Right kidney (tissue), 1 donor: ENCODE data around the gene TROAP.
A peak's percentile ranks its signal among the peaks of the same experiment; 100 is the strongest.
"Not testable (repeated sequence)": the region's sequence is repeated elsewhere in the genome, so short reads cannot be mapped to it uniquely, and the experiment has no call there.

Experiments
- DNase-seq: peaks from one replicate; pipeline ENCODE4 v3.0.0-alpha.2; 2016

The TROAP gene

DNA sequence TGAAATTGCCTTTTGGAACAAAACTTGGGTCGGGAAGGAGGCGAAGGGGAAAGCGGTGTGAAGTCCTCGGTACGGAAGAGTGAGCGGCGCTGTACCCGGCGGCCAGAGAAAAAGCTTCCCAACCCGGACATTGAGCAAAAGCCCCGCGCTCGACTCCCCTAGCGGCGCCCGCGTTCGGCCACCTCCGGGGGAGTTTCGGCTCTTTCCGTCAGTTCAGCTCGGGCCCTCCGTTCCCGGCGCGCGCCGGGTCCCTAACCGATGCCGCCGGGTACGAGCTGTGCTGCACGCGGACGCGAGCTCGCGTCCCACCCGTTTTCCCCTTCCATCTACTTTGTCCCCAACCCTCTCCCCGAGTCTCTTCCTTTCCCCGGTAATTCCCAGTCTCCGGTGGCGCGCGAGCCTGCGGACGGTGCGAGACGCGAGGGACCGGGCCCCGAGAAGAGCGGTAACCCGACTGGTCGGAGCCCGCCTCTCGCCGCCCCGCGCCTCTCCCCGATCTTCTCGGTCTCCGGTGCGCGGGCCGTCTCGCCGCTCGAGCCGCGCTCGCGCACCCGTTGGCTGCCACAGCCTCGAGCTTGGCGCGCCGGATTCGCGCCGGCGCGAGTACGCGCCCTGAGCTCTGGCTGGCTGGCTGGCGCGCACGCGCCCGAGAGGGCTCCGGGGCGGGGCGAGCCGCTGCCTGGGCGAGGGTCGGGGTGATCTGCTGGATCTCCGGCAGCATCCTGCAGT, 43.8 kb downstream of the TROAP start:
- DNase-seq, result peak; percentile 98

DNA sequence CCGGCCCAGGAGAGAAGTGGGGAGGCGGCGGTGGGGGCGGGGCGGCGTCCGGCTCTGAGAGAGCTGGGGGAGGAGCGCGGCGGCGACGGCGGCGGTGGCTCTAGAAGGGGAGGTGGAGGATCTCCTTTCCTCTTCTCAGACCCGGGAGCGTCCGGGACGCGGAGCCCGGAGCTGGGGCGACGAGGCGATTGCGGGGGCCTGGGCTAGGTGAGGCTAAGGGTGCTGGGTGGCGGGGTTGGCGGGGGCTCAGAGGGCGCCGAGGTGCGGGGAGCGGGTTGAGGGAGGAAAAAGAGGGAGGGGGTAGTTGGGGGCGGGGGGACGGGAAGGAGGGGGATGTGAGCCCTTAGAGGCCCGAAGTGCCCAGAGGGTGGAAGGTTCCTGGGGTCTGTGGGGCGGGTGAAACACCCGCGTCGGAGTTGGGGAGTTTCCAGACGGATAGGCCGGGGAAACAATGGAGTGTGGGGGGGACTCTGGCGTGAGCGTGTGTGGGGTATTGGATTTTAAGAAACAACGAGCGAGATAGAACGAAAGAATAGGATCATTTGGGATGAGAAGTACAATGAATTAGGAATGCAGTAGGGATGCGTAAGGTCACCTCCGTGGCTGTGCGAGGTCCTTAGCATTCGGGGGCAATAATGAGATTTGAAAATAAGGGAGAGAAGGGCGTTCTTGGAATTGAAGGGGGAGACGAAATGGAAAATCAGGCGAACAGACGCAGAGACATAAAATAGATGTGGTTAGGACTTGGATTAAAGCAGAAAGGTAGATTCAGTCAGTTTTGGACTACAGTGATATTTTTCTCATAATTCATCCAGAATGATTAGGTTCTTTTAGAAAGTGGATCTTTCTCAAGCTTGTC, 44.6 kb downstream of the TROAP start, which contains the start of gene SPATS2:
TSS of gene SPATS2 (plus strand) at position 82 of the 859 bp plus-strand sequence. CDS start 93,551 bp downstream, outside the sequence.
- peak; percentile 68 for DNase-seq

DNA sequence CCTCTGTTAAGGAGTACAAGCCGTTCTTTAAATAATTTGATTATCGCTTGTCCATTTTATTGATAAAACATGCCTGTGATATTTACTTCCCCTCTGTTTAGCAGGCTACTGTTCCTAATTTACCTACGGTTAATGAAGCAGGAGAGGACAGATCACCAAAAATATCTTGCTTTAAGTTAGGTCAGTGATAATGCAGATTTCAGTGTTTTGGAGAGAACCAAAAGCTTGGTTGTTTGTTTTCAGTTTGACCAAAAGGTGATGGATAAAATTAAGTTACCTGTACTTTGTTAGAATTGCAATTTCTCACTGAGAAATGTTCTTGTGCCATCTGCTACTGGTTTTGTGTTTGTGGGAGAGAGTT, 45.2 kb downstream of the TROAP start:
- DNase-seq, result no peak

DNA sequence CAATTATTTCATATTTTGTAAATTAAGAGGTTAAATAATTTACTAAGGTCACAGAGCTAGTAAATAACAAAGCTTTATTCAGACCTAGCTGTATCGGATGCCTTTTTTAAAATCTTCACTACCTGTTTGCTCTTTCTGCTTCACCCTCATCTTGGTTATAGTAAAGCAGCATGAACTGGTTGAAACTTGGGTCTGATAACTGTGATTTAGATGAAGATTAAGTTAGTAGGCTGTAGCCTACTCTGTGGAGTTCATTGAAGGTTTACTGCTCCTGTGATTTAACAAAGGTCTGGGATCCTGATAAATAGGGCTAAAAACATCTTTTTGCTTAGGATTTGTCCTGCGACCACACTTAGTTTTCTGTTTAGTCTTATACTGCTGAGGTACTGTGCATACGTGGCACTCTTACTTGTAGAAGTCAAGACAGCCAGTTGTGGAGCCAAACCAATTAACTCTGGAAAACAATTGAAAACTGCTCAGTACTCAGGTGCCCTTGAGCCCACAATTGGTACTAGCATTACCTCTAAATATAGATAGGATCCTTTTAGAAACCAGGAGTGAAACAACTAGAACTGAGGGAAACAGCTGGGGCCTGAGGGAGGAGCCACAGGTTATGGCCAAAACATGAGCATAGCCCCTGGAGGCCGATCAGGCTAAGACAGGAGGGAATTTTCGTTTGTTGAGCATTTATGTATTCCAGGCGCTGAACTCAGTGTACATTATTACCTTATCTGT, 46.5 kb downstream of the TROAP start:
- no peak for DNase-seq

DNA sequence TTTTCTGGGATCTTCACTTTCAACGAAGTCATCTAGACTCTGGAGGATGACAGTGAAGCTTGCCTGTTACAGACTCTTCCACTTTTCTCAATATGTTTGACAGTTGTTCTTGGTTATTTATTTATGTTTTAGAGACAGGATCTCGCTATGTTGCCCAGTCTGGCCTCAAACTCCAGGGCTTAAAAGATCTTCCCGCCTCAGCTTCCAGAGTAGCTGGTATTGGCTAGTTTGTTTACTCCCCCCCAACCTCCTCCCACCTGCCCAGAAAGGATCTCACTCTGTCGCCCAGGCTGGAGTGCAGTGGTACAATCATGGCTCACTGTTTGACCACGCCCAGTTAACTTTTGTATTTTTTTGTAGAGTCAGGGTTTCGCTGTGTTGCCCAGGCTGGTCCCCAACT, 47.5 kb downstream of the TROAP start:
- no peak for DNase-seq

DNA sequence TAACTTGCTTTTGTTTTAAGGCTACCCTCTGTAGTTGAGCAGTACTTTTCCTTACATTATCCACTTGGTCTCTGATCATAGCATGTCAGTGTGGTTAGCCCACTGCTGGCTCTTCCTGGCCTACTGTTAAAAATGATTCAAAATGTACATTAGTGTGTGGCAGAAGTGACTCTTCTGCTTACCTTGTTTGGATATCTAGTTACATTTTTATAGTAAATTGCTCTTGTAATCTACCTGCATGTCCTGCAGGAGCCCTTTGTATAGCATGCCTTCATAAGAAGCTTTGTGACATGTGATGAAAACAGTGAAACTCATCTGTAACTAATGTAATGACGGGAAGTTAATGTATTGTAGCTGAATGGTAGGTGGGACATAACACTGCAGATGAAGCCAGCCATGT, 52.4 kb downstream of the TROAP start:
- DNase-seq, result no peak

DNA sequence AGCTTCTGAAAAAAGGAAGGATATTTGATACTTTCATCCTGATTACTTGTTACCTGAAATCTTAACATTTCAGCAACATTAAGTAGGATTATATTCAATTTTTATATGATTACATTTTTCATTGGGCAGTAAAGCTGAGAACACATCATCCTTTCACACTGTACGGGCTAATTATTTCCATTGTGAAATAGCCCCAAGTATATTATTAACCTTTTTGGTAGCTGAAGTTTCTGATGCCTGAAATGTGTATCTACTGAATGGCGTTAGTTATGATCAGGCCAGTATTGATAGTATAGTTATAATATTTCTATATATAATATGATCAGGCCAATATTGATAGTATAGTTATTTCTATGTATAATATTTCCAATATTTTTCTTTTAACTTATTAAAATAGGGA, 54.3 kb downstream of the TROAP start:
- no peak for DNase-seq

DNA sequence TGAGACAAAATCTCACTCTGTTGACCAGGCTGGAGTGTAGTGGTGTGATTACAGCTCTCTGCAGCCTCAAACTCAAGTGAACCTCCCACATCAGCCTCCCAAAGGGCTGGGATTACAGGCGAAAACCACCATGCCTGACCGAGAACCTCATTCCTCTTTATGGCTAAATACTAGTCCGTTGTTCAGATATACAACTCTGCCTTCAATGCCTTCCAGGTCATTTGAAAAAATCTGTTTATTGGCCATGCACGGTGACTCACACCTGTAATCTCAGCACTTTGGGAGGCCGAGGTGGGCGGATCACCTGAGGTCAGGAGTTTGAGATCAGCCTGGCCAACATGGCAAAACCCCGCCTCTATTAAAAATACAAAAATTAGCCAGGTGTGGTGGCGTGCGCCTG, 57.1 kb downstream of the TROAP start:
- DNase-seq, result not testable (repeated sequence)
